ENCODE results near the gene CRYL1.

Gene CRYL1

DNA sequence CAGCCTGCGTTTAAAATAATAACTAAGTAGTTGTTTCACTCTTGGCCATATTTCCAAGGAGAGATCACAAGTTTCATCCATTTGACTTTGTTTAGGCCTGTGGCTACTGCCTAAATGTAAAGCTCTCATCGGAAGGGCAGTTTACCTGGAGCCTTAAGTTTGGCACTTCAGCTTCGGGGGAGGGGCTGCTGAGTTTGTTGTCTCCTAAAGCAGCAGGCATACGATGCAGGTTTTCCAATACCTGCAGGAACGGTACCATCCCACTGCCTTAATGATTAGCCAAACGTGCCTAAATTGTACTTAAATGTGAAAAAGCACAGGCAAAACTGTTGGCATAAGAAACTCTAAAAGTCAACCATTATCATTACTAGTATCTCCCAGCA lies 63.1 kb downstream of the CRYL1 start:
- TF ChIP-seq, protein P1, sequence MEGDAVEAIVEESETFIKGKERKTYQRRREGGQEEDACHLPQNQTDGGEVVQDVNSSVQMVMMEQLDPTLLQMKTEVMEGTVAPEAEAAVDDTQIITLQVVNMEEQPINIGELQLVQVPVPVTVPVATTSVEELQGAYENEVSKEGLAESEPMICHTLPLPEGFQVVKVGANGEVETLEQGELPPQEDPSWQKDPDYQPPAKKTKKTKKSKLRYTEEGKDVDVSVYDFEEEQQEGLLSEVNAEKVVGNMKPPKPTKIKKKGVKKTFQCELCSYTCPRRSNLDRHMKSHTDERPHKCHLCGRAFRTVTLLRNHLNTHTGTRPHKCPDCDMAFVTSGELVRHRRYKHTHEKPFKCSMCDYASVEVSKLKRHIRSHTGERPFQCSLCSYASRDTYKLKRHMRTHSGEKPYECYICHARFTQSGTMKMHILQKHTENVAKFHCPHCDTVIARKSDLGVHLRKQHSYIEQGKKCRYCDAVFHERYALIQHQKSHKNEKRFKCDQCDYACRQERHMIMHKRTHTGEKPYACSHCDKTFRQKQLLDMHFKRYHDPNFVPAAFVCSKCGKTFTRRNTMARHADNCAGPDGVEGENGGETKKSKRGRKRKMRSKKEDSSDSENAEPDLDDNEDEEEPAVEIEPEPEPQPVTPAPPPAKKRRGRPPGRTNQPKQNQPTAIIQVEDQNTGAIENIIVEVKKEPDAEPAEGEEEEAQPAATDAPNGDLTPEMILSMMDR (conservative IDR thresholded peaks at IDR 0.05; ENCODE audit: control insufficient read depth, insufficient read depth, low read depth, low read length): no peak
- no peak overlapping the region for H3K4me3 ChIP-seq (ENCODE audit: control insufficient read depth, low read depth, low read length)
- DNase-seq (ENCODE audit: low read depth): no peak

DNA sequence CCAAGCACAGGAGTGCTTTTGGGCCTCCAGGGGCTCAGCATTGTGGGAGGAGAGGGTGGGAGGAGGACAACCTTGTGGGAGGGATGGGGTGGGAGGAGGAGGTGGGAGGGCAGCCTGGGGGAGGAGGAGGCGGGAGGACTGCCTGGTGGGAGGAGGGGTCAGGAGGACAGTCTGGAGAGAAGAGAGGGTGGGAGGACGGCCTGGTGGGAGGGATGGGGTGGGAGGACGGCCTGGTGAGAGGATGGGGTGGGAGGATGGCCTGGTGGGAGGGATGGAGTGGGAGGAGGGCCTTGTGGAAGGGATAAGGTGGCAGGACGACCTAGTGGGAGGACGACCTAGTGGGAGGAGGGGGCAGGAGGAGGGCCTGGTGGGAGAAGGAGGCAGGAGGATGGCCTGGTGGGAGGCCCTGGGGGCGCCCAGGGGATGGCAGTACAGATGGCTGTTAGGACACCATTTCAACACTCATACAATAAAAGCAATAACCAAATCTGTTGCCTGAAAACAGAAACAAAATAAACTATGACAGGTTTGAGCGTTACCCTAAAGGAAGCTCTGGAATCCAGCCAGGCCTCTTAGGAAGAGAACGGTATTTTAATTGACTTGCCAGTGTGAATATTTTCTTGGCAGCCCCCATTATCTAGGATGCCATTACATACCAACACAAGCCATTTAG lies 63.7 kb downstream of the CRYL1 start:
- H3K4me3 ChIP-seq (ENCODE audit: control insufficient read depth, low read depth, low read length): no peak overlapping the region
- DNase-seq (ENCODE audit: low read depth): no peak
- TF ChIP-seq, protein P1 (conservative IDR thresholded peaks at IDR 0.05; ENCODE audit: control insufficient read depth, insufficient read depth, low read depth, low read length): no peak

DNA sequence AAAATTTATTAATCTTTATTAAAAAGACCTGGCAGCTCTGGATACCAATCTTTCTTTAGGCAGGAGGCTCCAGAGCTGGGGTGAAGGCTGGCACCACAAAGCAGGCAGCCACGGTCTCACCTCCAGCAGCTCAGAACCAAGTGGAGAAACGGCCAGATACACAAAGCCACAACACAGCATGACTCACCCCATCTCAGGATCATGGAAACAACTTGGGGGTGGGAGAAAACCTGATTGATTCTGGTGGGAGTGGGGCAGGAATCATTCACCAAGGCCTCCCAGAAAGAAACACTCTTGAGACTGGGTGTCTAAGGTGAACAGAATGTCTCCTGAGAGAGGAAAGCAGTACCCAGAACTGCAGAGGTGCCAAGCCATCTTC lies 64.2 kb downstream of the CRYL1 start:
- peak; percentile 71 for DNase-seq (ENCODE audit: low read depth)
- H3K4me3 ChIP-seq (ENCODE audit: control insufficient read depth, low read depth, low read length): no peak overlapping the region
- TF ChIP-seq, protein P1 (conservative IDR thresholded peaks at IDR 0.05; ENCODE audit: control insufficient read depth, insufficient read depth, low read depth, low read length): no peak

DNA sequence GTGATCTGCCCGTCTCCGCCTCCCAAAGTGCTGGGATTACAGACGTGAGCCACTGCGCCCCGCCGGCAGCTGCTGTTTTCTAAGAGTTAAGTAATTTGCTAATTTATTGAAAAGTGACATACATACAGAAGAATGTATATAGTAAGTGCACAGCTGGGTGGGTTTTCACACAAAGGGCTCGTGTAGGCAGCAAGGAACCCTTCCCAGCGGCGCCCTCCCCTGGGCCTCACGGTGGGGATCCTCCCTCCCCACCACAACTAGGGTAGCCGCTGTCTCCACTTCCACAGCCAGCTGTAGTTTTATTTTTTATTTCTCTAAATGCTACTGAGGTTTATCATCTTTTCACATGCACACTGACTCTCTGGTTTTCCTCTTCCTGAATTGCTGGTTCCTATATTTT lies 64.9 kb downstream of the CRYL1 start:
- TF ChIP-seq, protein P1 (conservative IDR thresholded peaks at IDR 0.05; ENCODE audit: control insufficient read depth, insufficient read depth, low read depth, low read length): no peak
- H3K4me3 ChIP-seq (ENCODE audit: control insufficient read depth, low read depth, low read length): no peak overlapping the region
- no peak for DNase-seq (ENCODE audit: low read depth)

DNA sequence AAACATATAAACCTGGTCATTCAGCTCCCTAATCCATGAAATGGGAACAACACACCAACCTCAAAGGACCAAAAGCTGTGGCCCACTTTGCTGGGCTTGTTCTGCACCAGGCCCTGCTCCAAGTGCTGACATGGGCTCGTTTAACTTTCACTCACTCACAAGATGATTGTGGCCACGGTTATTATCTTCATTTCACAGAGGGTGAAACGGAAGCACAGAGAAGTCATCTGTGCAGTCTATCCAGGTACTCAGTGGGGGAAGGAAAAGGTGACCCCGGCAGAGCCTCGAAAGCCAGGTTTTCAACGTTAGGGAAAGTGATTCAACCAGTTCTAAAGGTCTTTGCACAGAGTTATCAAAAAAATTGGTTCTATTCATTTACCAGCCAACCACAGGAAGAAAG lies 68.0 kb downstream of the CRYL1 start:
- DNase-seq (ENCODE audit: low read depth): no peak
- H3K4me3 ChIP-seq (ENCODE audit: control insufficient read depth, low read depth, low read length): no peak overlapping the region
- TF ChIP-seq, protein P1 (conservative IDR thresholded peaks at IDR 0.05; ENCODE audit: control insufficient read depth, insufficient read depth, low read depth, low read length): no peak

DNA sequence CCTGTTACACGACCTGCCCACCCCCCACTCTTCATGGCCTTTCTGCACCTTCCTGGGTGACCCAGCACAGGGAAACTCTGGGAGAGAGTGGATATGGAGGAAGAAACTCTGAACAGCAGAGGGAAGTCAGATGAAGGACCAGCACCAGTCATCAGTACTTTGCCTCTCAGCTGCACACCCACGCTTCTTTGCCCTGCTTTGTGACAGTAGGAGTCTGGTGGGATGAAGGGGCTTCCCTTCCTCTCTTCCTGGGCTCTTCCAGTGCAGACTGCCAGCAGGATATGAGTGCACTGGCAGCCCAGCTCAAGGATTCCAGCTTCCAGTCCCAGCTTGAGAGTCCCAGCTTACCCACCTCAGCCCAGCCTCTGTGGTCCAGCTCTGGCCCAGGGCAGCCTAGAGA lies 68.9 kb downstream of the CRYL1 start:
- TF ChIP-seq, protein P1 (conservative IDR thresholded peaks at IDR 0.05; ENCODE audit: control insufficient read depth, insufficient read depth, low read depth, low read length): no peak
- no peak overlapping the region for H3K4me3 ChIP-seq (ENCODE audit: control insufficient read depth, low read depth, low read length)
- DNase-seq (ENCODE audit: low read depth): no peak

DNA sequence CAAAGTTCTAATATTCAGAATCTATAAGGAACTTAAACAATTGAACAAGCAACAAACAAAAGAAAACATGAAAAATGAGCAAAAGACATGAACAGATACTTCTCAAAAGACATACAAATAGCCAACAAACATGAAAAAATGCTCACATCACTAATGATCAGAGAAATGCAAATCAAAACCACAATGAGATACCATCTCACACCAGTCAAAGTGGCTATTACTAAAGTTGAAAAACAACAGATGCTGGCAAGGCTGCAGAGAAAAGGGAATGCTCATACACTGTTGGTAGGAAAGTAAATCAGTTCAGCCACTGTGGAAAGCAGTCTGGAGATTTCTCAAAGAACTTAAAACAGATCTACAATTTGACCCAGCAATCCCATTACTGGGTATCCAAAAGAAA lies 74.3 kb downstream of the CRYL1 start:
- no peak for DNase-seq (ENCODE audit: low read depth)
- no peak overlapping the region for H3K4me3 ChIP-seq (ENCODE audit: control insufficient read depth, low read depth, low read length)
- TF ChIP-seq, protein P1 (conservative IDR thresholded peaks at IDR 0.05; ENCODE audit: control insufficient read depth, insufficient read depth, low read depth, low read length): no peak

All from fibroblast of mammary gland (primary cell).